Fibroblast of peridontal ligament (primary cell): Measurements from ENCODE around the gene CDH4.
"Not testable (repeated sequence)": the region's sequence is repeated elsewhere in the genome, so short reads cannot be mapped to it uniquely, and the experiment has no call there.

Experiments
- DNase-seq: peaks from one replicate; pipeline ENCODE4 v3.0.0-alpha.2; 2010; ENCODE audit errors: extremely low read depth

Gene CDH4

DNA sequence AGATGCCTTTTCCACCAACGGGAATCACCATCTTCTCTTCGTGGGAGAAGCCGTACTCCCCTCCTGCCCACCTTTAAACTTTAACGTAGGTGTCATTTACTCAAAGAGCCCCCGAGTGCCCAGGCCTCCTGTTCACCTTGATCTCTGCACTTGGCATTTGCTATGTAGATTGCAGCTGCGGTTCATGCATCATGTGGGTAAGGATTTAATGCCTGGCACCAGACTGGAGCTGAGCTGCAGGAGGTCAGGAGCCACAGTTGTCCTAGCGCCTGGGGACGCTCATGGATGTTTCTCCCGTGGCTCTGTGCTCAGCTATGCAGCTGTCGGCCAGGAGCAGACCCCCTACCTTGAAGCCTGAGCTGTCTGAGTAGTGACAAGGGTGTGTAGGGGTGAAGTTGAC is 133.7 kb downstream of the CDH4 start:
- no peak for DNase-seq

- no peak for DNase-seq
Measured at GRCh38 chr20:61387204-61387953, 135.3 kb downstream of the CDH4 start.

GRCh38 chr20:61387954-61388348 is 135.9 kb downstream of the CDH4 start:
- no peak for DNase-seq

GRCh38 chr20:61389077-61389476 is 137.0 kb downstream of the CDH4 start:
- DNase-seq: no peak

- no peak for DNase-seq
Measured at GRCh38 chr20:61391185-61391584, 139.1 kb downstream of the CDH4 start.

DNA sequence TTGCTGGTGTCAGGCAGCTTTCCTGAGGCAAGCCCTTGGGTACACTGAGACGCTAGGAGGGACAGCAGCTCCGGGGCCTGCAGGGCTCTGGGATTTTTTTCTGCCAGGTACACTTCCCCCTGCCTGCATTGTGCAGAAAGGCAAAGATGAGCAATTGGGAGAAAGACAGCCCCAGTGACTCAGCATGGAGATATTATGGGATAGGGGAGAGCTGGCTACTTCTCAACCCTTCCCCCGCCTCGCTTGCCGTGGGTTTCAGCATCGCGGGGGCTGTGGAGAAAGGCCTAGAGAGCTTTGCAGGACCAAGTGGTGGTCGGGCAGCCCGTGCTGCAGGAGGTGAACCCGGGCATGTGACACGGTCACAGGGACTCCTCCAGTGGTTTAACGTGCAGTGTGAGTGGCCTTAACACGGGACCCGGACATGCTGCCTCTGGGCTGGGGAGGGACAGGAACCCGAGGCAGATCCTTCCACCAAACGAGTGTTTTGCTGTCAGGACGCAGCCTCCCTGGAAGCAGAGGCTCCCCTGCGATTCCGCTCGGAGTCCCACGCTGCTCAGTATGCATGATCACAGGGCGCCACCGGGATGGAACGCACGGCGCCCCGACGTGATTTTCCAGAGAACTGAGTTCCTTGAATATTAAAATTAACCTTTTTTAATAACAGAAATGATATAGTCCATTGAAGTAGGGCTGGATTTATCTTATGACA is 139.9 kb downstream of the CDH4 start:
- DNase-seq: no peak

DNA sequence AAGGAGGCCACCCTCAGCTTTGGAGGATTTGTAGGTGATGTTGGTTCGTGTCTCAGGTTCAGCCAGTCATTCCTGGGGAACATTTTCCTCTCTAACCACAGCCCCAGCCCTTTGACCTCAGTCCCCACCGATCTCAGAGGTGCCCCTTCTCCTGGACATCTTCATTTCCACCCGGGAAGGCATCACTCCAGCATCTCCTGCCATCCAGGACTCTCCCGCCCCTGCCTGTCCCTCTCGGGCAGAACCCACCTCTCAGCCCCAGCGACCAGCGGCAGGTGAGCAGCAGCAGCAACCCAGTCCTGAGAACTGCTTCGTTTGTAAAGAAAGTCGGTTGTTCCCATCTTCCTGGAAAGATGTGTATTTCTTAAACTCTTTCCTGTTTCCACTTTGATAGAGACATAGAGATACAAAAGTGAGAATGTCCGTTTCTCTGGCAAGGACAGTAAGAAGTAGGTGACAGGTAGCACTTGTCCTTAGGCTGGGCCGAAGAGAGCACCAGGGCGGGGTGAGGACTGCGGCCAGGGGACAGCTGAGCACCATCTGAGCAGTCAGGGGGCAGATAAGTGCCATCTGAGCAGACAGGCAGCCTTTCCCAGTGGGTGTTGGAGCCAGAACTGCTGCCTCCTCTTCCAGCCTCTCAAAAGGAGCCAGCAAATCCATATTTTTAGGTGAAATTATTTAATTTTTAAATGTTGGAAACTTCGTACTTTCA is 142.2 kb downstream of the CDH4 start:
- no peak for DNase-seq

DNA sequence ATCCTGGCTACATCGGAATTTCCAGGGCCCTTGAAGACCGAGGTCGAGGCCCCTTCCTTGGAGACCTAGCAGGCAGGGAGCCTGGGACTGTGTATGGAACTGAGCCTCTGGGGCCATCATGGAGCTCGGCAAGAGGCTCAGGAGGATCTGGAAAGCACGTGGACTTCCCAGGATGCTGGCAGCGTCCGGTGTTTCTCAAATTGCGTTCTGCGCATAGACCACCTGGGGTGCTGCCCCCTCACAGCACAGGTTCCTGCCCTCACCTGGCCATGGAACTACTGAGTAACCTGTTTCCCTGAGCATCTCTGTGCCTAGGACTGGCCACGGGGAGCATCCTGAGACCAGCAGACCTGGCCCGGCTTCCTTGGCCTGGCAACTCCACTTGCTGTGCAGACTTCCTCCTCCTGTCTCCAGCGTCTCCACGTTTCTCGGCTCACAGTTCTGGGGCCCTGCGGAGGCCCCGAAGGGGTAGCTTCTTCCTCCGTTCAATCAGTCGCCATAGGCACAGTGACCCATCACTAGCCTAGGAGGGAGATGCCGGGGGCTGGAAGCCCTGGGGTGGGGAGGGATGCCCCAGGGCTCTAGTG is 144.3 kb downstream of the CDH4 start:
- DNase-seq: no peak

DNA sequence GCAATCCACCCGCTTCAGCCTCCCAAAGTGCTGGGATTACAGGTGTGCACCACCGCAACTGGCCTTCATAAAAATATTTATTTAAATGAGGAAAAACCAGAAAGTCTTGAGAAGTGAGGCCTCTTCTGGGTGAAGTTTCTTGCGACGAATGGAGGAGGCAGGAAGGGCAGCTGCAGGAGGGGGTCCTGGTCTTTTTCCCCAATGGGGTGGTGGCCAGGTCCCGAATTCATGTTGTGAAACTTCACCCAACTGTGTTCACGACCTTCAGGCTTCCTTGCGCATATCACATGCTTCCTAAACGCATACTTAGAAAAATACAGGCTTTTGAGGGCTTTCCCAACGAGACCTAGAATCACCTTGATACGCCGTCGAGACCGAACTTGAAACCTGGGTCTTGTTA is 145.1 kb downstream of the CDH4 start:
- no peak for DNase-seq

DNA sequence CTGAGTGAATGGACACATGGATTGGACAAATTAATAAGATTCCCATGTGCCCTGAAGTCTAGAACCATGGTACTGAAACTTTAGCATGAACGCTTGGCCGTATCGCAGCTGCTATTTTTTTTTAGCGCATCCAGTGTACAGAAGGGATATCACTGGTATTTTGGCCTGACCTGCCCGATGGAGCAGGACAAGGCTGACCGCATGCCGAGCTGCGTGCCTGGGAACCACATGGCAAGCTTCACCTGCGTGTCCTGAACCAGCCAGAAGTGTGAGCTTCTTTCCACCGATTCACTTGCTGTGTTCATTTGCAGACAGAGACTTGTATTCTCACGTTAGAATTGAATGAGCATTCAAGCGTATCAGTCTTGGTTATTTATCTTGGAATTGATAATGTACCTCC is 145.7 kb downstream of the CDH4 start:
- DNase-seq: no peak

DNA sequence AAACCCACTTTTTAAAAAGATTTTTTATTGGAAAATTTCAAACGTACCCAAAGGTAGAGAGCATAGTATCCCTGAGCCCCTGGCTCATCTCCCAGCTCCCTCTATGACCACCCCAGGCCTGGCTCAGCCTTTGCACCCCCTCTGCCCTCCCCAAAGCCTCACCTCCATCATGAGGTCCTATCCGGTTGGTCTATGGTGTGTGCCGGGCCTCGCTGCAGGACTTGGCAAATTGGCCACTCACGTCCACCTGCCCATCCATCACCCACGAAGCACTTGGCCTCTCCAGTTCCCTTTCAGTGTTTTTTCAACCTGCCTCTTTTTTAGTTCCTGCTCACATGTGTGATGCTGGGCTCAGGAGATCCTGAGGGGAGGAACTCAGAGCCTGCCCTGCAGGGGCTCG is 147.4 kb downstream of the CDH4 start:
- no peak for DNase-seq

- DNase-seq: no peak
Measured at GRCh38 chr20:61400499-61400898, 148.4 kb downstream of the CDH4 start.

DNA sequence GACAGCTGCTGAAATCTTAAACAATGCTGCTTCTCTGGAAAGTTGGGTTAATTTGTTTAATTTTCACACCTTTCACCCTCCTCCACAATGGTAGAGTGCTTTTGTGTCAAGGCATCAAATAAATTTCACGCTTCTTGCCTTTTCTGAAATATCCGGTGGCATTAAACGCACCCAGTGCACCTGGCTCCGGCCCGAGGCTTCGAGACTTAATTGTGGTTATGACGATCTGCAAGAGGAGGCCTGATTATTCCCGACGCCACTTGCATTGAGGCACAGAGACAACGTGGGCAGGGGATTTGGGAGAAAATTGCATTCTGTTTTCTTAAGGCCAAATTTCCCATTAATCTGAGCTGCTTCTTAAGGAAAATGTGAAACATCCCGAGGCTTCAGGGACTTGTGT is 152.2 kb downstream of the CDH4 start:
- no peak for DNase-seq

DNA sequence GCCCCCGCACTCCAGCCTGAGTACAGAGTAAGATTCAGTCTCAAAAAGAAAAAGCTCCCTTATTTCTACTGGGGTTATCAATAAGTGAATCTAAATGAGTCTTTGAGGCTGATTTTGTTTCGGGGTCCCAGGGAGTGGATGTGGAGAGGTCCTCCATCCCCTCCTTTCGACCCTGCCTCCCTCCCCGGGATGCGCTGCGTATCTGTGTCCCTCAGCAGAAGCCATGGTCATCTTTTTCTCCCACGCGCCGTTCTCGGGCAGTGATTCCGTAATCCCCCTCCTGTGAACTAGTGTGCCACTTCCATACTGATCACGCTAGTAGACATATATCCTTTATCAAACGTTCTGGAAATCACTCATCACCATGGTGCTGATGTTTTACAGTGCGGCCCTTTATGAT is 152.9 kb downstream of the CDH4 start:
- DNase-seq: no peak

GRCh38 chr20:61406773-61407172 is 154.7 kb downstream of the CDH4 start:
- not testable (repeated sequence) for DNase-seq

DNA sequence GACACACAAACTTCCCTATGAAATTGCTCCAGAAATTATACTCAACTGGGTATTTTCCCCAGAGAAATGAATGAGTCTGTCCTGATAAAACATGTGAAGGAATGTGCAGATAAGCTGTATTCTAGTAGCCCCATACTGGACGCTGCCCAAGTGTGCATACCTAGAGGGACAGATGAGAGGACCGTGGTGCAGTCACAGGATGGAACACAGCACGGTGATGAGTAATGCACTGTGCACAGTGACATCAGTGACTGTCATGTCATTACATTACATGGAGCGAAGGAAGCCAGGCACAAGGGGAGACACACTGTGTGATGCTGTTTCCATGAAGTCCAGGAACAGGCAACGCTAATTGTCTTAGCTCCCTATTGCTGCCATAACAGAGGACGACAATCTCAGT is 155.5 kb downstream of the CDH4 start:
- DNase-seq: no peak

DNA sequence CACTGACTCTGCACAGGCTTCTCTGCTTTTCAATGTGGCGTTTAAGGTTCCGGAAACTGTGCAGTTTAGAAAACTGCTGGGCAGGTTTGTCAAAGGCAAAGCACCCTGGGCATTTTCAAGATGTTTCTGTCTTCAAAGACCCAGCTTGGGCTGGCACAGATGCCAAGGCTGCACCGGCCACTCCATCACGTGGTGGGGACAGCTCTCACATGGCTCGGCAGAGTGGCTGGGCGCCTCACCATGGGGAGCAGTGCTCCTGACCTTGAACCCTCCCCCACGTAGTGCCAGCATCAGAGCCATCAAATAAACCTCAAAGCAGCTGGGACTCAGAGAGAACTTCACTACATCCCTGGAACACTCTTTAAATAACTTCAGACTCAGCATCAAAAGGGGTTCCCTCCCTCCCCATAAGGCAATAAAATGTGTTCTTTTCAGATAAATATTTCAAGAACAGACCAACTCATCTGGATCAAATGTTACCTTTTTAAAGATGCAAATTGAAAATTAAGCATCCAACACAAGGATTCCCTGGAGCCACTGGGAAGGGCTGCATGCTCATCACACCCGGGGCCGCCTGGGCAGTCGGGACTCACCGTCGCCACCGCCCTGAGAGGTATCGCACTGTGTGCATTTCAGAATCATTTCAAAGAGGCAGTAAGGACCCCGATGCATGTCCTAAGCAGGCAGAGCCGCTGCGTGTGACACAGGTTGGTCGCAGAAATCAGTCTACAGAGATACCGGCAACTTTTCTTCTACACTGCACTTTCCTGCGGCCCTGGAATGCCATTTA is 157.1 kb downstream of the CDH4 start:
- DNase-seq: no peak

- DNase-seq: no peak
Measured at GRCh38 chr20:61411743-61412142, 159.7 kb downstream of the CDH4 start.

DNA sequence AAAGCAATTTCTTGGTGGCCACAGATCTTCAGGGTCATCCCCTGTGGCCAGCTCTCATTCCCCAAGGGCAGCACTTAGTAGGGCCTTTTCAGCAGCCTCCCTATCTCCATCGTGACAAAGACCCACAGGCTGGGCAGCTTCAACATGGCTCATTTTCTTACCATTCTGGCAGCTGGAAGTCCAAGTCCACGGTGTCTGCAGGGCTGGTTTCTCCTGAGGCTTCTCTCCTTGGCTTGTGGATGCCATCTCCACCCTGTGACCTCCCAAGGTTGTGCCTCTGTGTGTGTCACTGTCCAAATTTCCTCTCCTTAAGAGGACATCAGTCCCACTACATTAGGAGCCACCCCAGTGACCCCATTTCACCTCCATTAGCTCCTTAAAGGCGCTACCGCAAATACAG is 161.7 kb downstream of the CDH4 start:
- no peak for DNase-seq

DNA sequence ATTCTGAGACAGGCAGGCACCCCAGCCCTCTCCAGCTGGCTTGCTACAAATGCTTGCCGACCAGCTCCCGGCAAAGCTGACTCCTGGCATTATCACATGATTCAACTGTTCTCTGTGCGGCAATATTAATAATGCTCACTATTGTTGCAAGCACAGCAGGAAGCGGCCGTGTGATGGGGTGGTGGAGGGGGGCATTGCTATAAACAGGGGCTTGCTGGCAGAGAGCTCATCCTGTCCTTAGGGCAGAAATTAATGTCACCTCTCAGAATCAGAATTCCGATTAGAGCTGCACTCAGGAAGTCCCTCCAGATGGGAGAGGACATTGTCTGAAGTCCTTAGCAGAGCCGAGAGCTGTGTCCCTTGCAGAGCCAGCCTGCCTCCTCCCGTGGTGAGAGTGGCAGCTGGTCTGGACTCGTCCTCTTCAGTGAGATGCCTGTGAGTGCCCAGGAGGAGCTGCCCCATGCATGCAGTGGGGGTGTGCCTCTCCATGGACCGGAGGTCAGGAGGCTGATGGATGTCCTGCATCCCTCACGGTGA is 162.5 kb downstream of the CDH4 start:
- no peak for DNase-seq

- DNase-seq: no peak
Measured at GRCh38 chr20:61416546-61416945, 164.5 kb downstream of the CDH4 start.
